Fibroblast of mammary gland (primary cell): ENCODE data around the gene LACC1.

Experiments
- DNase-seq: peaks from one replicate; pipeline ENCODE4 v3.0.0-alpha.2; 2010; ENCODE audit warnings: low read depth
- H3K4me3 ChIP-seq: 2 replicates; pipeline ENCODE4 v1.5.1; 2011; ENCODE audit warnings: low read depth, mild to moderate bottlenecking, low read length, moderate library complexity; ENCODE audit not compliant: control insufficient read depth
- CTCF ChIP-seq: conservative IDR thresholded peaks from 2 replicates; pipeline ENCODE4 v1.5.1; 2011; ENCODE audit warnings: low read depth, low read length, inconsistent platforms; ENCODE audit not compliant: control insufficient read depth, insufficient read depth

LACC1 gene

DNA sequence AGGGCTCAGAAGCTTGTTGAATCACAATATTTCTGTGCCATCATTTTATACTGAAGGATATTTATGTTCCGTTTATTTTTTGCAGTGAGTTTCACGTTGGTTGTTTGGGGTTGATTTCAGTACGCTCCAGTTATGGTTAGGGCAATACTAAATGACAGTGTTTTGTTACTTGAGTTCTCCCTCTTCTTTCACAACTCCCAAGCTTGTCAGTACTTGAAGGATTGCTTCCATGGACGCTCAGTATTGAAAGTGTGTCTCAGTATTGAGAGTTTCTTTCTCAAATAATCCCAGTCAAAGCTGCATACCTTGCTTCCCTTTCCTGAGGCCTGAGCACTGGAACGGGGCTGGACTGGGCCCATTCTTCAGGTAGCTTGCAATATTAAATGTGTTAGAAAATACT, 38.9 kb downstream of the LACC1 start:
- no peak for DNase-seq
- no peak overlapping the region for H3K4me3 ChIP-seq
- TF ChIP-seq CTCF = no peak

GRCh38 chr13:43920965-43921674, 41.4 kb downstream of the LACC1 start:
- no peak for DNase-seq
- TF ChIP-seq CTCF = no peak
- H3K4me3 ChIP-seq = no peak overlapping the region

DNA sequence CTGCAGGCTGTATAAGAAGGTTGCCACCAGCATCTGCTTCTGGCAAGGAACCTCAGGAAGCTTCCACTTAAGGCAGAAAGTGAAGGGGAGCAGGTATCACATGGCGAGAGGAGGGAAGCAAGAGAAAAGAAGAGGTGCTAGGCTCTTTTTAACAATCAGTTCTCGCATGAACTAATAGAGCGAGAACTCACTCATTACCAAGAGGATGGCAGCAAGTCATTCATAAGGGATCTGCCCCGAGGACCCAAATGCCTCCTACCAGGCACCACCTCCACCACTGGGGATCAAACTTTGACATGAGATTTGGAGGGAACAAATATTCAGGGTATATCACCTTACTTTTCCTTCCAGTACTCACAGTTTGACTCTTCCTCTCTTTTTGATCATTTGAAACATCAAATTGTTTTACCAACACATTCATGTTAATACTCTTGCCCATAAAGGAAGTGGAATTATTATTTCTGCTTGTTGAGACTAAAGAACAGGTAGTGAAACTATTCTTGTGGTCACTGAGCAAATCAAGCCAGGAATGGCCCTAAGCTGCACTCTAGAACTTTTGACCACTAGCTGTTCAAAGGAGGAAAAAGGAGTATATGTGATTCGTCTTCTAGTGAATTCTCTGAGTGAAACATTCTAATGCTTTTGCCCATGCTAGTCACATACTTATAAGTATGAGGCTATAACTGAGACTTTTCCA, 45.0 kb downstream of the LACC1 start:
- no peak overlapping the region for H3K4me3 ChIP-seq
- no peak for TF ChIP-seq CTCF
- no peak for DNase-seq

GRCh38 chr13:43929947-43930346, 50.2 kb downstream of the LACC1 start:
- no peak overlapping the region for H3K4me3 ChIP-seq
- no peak for TF ChIP-seq CTCF
- no peak for DNase-seq

- DNase-seq = no peak
- no peak for TF ChIP-seq CTCF
- H3K4me3 ChIP-seq = no peak overlapping the region
Measured at GRCh38 chr13:43933378-43933777, 53.7 kb downstream of the LACC1 start.

DNA sequence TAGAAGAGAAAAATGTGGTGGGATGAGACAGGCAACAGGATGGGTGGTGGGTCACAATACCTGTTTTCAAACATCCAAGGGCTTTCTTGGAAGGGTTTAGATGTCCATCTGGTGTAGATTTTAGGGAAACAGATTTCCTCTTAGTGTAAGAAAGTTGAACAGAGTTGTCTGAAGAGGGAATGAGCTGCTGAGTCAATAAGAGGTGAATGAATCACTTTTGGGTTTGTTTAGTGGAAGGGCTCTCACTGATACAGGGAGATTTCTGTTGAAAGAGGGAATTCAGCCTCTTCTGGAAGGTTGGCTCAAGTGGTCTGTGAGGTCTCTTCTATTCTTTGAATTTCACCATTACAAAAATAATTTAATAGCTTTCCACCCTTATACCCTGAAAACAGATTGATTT, 54.6 kb downstream of the LACC1 start:
- no peak overlapping the region for H3K4me3 ChIP-seq
- no peak for TF ChIP-seq CTCF
- DNase-seq = peak; percentile 29
